HT-29 (cell line): ENCODE data around the gene VAPA. TPM values are rescaled to one million over a fixed set of nuclear protein-coding genes. Genes with fewer than 3 reads are reported as not detected.
"Not testable (repeated sequence)": the region's sequence is repeated elsewhere in the genome, so short reads cannot be mapped to it uniquely, and the experiment has no call there.

ENCODE experiments used
- DNase-seq: peaks from one replicate; pipeline ENCODE4 v3.0.0-alpha.2; 2015; ENCODE audit warnings: low spot score
- total RNA-seq: library from RNA; depleted of rRNA; stranded (reverse); fragments of >200 nt; shearing (Covaris generic); gene quantifications from 2 replicates; pipeline ENCODE4 v1.2.3, GENCODE V29; 2014

VAPA gene
- total RNA-seq, 1 experiment from 2014 or later = 320 TPM

DNA sequence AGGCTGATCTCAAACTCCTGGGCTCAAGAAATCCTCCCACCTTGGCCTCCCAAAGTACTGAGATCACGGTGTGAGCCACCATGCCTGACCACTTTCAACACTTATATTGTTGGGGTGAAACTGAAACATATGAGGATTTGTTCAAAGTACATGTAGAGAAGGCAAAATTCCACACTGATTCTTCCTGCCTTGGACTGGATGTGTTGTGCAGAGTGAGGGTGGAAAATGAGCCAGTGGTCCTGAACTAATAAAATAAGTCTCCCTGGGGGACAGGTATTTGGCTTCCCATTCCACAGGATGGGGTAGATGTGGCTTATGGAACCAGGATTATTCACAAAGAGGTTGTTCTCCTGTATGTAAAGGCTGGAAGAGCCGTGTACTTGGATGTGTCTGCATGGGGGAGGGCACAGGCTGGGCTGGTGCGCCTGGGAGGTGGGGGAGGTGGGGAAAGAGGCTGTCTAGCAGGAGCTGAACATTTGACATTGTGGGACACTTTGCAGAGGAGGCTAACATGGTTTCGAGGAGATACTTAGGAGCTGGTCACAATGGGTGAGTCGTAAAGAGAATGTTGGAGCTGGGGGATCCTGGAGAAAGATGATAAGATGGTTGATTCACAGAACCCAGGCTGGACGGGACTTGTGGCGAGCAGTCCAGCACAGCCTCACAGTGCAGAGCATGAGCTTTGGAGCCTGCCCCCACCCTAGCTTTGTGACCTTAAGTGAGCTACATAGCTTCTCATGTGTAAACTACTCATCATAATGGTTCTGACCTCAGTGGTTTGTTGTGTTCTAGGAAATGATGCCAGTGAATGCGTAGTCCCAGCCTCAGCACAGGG is 28.4 kb upstream of the VAPA start, which contains the start of gene TXNDC2:
TSS of gene TXNDC2 (plus strand) at position 804 of the 835 bp plus-strand sequence. CDS start 708 bp downstream, outside the sequence.
- no peak for DNase-seq

DNA sequence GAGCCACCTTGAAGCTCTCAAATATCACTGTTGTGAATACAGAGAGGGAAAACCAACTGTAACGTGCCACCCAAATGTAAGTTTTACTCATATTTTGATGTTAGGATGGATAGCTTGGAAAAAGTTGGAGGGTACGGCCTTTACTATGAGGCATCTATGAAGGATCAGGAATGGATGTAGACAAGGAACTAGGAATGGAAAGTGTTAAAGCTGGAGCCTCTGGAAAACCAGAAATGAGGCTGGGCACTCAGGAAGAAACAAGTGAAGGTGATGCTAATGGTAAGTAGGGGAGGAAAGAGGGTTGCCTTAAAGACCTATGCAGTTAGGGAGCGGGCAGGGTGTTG is 27.8 kb upstream of the VAPA start:
- no peak for DNase-seq

GRCh38 chr18:9887992-9888391 is 25.8 kb upstream of the VAPA start:
- DNase-seq = no peak

GRCh38 chr18:9890196-9890595 is 23.6 kb upstream of the VAPA start:
- no peak for DNase-seq

DNA sequence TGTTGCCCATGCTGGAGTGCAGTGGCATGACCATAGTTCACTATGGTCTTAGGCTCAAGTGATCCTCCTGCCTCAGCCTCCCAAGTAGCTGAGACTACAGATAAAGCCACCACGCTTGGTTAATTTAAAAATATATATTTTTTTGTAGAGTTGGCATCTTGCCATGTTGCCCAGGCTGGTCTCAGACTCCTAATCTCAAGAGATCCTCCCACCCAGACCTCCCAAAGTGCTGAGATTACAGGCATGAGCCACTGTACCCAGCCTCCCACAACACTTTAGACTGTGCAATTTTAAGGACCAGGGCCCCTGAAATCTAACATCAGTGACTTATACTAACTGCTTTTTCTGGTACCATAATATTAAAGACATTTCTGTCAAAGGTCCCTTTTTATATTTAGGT is 22.9 kb upstream of the VAPA start:
- no peak for DNase-seq

DNA sequence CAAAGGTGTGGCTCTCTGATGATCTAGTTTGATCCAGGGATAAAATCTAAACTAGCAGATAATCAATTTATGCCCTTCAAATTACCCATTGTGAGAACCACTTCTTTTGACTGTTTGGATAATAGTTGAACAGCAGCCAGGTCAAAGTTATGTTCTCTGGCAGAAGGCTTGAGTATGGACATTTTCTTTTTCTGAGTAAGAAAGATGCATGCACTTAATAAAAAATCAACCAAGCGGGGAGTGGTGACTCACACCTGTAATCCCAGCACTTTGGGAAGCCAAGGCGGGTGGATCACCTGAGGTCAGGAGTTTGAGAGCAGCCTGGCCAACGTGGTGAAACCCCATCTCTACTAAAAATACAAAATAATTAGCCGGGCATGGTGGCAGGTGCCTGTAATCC is 22.3 kb upstream of the VAPA start:
- not testable (repeated sequence) for DNase-seq

GRCh38 chr18:9894454-9895068 is 19.3 kb upstream of the VAPA start:
- no peak for DNase-seq

DNA sequence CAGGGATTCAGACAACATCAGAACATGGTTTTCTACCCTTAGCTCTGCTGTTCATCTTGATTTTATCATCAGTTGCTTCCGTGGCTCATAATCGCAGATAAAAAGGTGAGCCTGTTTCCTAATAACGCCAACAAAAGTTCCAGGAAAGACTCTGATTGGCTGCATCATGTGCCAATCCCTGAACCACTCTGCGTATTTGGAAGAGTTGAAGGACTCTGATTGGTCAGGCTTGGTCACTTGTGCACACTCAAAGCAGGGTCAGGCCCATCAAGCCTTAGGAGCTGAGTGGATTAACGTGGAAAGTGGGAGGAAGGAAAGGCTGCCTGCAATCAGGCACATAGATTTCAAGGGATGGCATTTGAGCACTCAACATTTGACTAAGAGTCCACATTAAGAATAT is 16.7 kb upstream of the VAPA start:
- DNase-seq = no peak

- not testable (repeated sequence) for DNase-seq
These were observed 16.0 kb upstream of the VAPA start for GRCh38 chr18:9897787-9898291.

DNA sequence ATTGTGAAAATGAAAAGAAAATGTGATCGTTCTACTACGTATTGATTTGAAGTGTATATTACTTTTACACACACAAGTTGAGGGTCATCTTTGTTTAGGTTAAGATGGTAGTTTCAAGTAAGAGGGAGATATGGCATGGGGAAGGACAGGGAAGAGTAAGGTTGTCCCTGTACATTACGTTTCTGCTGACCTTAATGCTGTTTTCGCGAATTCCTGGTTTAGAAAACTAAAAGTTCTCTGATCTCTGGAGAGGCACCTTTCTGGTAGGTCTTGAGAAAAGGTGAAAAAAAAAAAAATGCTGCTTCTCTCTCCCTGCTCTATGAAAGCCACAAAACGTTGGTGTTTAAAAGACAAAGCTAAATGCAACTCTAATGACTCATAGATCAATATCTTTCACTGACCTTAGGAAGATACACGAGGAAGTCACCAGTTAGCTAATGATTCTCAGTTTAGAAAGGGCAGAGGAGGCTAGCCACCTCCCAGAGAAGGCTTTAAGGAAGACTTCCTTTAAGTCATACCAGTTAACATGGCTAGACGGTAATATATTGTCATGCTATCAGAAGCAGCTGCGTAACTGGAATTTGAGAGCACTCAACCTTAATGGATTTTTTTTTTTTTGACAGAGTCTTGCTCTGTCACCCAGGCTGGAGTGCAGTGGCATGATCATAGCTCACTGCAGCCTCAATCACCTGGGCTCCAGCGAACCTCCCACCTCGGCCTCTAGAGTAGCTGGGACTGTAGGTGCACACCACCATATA is 14.8 kb upstream of the VAPA start:
- peak; percentile 92 for DNase-seq

GRCh38 chr18:9899550-9899930 is 14.3 kb upstream of the VAPA start:
- DNase-seq = not testable (repeated sequence)

GRCh38 chr18:9900699-9901098 is 13.1 kb upstream of the VAPA start:
- DNase-seq = no peak

DNA sequence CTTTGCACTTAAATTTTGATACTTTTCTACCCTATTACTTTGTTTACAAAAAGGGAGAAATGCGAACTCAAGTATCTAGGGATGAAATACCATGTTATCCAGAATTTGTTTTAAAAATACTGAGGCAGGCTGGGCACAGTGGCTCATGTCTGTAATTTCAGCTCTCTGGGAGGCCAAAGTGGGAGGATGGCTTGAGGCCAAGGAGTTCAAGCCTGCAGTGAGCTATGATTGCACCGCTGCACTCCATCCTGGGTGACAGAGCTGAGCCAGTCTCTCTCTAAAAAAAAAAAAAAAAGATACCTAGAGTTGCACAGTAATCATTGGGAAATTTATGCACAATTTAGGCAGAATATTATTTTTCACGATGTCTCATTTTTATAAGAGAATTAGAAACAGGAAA is 12.4 kb upstream of the VAPA start:
- DNase-seq = no peak

GRCh38 chr18:9902264-9902663 is 11.6 kb upstream of the VAPA start:
- not testable (repeated sequence) for DNase-seq

- no peak for DNase-seq
These were observed 11.0 kb upstream of the VAPA start for GRCh38 chr18:9902832-9903231.

DNA sequence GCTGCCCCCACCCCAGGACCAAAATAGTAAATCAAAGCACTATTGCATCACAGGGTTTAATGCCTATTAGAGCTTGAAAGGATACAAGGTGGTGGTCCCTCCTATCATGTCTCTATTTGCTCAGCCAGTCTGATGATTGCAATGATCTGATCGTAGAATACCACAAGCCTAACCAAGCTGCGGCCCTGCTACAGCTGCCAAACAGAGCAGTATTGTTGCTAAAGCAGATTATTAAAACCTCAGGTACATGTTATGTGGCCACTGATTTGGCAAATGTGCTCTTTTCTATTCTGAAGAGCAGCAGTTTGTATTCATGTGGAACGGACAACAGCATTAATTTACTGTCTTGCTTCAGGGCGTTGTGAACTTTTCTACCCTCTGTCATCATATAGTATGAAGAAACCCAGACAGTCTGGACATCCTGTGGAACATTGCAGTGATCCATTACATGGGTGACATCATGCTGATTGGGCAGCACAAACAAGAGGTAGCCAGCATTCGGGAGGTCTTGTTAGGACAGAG is 8.4 kb upstream of the VAPA start:
- no peak for DNase-seq

DNA sequence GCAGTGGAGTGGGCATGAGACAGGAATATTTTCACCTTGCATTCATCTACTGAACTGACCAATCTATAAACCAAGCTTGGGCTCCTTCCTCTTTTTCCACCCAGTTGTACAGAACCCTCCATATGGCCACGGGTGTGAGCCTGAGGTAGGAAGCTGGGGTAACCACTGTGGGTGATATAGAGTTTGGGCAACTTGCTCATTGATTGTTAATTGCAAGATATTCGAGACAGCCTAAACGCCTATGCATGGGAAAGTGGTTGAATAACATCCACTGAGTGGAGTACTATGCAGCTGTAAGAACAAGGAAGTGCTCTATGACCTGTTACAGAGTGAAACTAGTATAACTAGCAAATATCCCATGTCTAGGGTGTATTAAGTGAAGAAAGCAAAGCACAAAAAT is 7.3 kb upstream of the VAPA start:
- DNase-seq = no peak

DNA sequence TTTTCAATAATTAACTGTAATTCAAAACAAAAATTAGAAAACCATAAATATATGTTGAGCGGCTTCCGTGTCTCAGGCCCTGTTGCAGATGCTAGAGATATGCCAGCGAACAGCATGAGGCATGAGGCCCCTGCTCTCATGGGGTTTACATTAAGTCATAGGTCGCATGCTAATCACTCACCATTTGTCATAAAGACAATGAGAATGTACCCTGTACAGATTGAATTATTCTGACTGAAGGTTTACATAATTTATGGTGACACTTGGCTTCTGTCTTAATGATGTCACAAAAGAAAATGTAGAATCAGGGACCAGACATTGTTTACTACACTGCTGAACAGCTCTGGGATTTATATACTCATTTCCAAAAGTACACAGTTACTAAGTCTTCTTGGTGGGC is 5.9 kb upstream of the VAPA start:
- no peak for DNase-seq

DNA sequence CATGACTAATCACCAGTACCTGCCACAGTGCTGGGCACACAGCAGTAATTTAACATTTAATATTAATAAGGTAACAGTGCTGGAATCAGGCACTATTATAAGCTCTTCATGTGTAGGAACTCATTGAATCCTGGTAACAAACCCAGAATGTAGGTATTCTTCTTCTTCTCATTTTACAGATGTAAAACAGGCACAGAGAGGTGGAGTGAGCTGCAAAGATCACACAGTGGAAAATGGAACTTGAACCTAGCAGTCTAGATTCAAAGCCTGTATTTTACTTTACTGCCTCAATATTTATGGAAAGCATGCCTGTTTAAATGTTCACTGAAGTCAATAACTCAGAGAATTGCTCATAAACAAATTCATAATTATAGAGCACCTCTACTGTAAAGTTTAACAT is 3.7 kb upstream of the VAPA start:
- DNase-seq = no peak

DNA sequence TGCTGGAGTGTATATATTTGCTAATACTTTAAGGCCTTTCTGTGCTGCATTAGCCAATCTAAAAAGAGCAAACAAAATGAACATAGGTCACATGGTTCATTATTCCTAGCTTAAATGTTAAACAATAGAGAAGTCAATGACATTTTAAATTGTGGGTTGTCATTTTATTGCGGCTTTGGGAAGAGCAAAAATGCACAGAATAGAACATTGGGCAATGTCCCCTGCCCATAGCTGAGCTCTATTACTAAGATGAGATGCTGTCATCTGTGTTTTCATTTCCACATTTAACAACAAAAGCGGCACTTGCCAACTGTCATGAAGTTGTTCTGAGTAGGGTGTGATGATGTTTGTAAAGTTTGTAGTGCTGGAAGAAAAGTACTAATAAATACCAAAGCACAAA is 3.2 kb upstream of the VAPA start:
- no peak for DNase-seq

DNA sequence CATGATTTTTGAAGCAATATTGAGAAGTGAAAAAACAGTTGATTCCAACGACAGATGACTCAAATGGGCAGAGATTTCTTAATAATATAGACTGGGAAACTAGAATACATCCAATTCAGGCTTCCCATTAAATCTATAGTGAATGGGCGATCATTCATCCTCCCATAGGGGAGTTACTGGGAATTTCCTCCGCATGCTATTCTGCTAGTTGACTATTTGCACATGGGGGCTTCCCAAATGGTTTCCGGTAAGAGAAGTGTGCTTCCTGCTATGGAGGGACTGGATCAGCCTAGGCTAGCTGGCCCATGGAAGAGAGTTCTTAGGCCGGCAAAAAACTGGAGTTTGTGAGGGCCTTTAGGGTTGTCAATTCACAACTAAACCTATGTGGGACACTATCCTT is 2.6 kb upstream of the VAPA start:
- DNase-seq = no peak

- not testable (repeated sequence) for DNase-seq
These were observed 1.5 kb upstream of the VAPA start for GRCh38 chr18:9912285-9912684.
